ENCODE results near the gene DOCK1.

Gene DOCK1

GRCh38 chr10:127434006-127434405 lies 528.8 kb downstream of the DOCK1 start:
- H3K4me3 ChIP-seq (ENCODE audit: low read length): no peak overlapping the region
- no peak for TF ChIP-seq CTCF (conservative IDR thresholded peaks at IDR 0.05; ENCODE audit: low read depth, low read length)
- no peak for DNase-seq (ENCODE audit: low read depth)

DNA sequence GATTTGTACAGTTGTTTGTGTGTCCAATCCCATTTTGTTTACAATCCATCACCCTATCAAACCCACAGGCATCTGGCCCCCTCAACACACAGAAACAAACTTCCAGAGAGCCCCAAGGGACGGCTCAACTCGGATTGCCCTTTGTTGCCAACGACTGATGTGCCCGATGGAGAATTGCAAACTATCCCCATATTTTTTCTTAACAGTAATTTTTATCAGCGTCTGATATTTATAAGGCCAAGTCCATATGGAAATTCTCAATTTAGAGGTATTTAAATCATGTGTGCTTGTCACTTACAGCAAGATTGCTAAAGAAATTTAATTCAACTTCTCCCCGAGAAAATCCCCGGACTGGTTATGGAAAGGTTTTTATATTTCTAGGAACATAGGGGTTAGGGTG lies 530.0 kb downstream of the DOCK1 start:
- no peak overlapping the region for H3K4me3 ChIP-seq (ENCODE audit: low read length)
- TF ChIP-seq CTCF (conservative IDR thresholded peaks at IDR 0.05; ENCODE audit: low read depth, low read length): no peak
- no peak for DNase-seq (ENCODE audit: low read depth)

DNA sequence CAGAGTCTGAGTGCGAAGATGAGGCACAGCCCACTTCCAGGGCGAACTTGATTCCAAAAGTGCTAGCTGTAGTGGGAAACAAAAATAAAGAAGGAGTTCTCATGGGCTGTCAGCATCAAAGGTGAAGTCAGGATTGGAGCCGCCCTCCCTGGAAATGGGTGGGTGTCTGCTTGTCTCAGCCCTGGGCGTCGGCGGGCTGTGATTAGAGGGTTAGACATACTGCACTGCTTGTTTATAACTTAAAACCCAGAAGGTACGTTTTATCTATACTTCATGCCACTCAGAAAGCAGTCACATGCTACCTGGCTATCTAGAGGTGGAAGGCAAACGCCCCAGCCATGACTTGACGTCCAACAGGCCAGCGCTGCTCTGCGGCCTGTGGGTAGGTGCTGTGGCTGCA lies 535.1 kb downstream of the DOCK1 start:
- TF ChIP-seq CTCF (conservative IDR thresholded peaks at IDR 0.05; ENCODE audit: low read depth, low read length): no peak
- DNase-seq (ENCODE audit: low read depth): no peak
- no peak overlapping the region for H3K4me3 ChIP-seq (ENCODE audit: low read length)

DNA sequence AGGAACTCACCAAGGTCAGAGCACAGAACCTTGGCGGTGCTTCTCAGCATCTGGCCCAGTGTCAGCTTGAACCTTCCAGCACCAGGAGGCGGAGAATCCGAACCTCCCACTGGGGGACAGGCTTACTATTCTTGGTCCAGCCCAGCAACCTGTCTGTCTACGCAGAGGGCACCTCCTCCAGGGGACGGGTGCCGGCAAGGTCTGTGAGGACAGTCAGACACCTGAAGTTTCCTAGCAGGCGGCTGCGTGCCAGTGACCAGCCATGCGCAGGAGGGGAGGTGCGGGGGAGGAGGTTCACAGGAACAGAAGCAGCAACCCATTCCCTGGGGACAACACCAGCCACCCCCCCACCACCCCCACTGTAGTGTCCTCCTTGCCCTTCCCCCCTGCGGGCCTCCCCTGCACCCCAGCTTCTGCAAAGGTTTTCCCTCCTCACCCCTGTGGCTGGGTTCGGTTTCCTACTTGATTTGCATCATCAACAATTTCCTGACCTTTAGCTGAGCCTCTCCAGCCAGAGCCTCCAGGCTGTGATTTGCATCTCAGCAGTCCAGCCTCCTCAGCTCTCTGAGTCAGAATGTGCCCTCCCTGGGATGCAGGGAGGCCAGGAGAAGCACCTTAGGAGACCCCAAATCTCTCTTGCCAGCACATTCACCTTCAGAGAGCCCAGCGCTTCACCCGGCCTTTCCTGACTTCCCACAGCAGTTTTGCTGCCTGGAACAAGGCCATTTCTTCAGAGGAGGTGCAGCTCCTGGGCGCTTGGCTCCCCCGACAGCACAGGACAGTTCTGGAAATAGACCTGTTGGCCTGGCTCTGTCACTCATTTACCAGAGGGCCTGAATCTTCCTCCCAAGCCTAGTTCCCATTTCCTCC lies 536.4 kb downstream of the DOCK1 start:
- no peak for TF ChIP-seq CTCF (conservative IDR thresholded peaks at IDR 0.05; ENCODE audit: low read depth, low read length)
- DNase-seq (ENCODE audit: low read depth): no peak
- no peak overlapping the region for H3K4me3 ChIP-seq (ENCODE audit: low read length)

GRCh38 chr10:127442220-127442525 lies 536.9 kb downstream of the DOCK1 start:
- no peak for TF ChIP-seq CTCF (conservative IDR thresholded peaks at IDR 0.05; ENCODE audit: low read depth, low read length)
- H3K4me3 ChIP-seq (ENCODE audit: low read length): no peak overlapping the region
- DNase-seq (ENCODE audit: low read depth): no peak

GRCh38 chr10:127444155-127444554 lies 538.9 kb downstream of the DOCK1 start:
- no peak overlapping the region for H3K4me3 ChIP-seq (ENCODE audit: low read length)
- no peak for TF ChIP-seq CTCF (conservative IDR thresholded peaks at IDR 0.05; ENCODE audit: low read depth, low read length)
- no peak for DNase-seq (ENCODE audit: low read depth)

DNA sequence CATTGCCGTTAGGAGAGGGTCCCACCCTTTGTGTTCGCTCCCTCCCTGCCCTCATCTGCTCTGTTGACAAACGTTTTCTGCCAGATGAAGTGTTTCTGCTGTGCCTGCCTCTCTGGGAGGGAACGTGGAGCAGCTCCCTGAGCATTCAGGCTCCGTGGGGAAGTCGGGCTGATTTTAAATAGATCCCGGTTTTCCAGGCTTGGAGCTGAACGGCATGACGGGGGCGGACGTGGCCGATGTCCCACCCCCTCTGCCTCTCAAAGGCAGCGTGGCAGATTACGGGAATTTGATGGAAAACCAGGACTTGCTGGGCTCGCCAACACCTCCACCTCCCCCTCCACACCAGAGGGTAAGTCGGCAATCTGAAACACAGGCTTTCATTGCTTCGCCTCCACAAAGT lies 542.0 kb downstream of the DOCK1 start:
- no peak for TF ChIP-seq CTCF (conservative IDR thresholded peaks at IDR 0.05; ENCODE audit: low read depth, low read length)
- no peak for DNase-seq (ENCODE audit: low read depth)
- H3K4me3 ChIP-seq (ENCODE audit: low read length): no peak overlapping the region

All from retinal pigment epithelial cell (primary cell).